Endothelial cell (in vitro differentiated cells): ENCODE results near the gene GIPC3. TPM values are rescaled to one million over a fixed set of nuclear protein-coding genes. Genes with fewer than 3 reads are reported as not detected.

ENCODE experiments used
- DNase-seq: peaks from one replicate; pipeline ENCODE4 v3.0.0; 2021; ENCODE audit warnings: low spot score
- H3K27ac Mint-ChIP-seq: one replicate; pipeline ENCODE4 v1.8.0; 2021; ENCODE audit warnings: mixed read lengths, inconsistent platforms; ENCODE audit not compliant: unreplicated experiment
- H3K27me3 Mint-ChIP-seq: one replicate; pipeline ENCODE4 v1.8.0; 2021; ENCODE audit warnings: mild to moderate bottlenecking, moderate library complexity, mixed read lengths, inconsistent platforms; ENCODE audit not compliant: unreplicated experiment
- H3K36me3 Mint-ChIP-seq: one replicate; pipeline ENCODE4 v1.8.0; 2021; ENCODE audit warnings: mild to moderate bottlenecking, low read depth, mixed read lengths, inconsistent platforms; ENCODE audit not compliant: unreplicated experiment
- H3K4me1 Mint-ChIP-seq: one replicate; pipeline ENCODE4 v1.8.0; 2021; ENCODE audit warnings: mild to moderate bottlenecking, mixed read lengths, inconsistent platforms; ENCODE audit not compliant: unreplicated experiment
- H3K4me3 Mint-ChIP-seq: one replicate; pipeline ENCODE4 v1.8.0; 2021; ENCODE audit warnings: mild to moderate bottlenecking, mixed read lengths, inconsistent platforms; ENCODE audit not compliant: unreplicated experiment
- H3K9me3 Mint-ChIP-seq: one replicate; pipeline ENCODE4 v1.8.0; 2021; ENCODE audit warnings: mixed read lengths, inconsistent platforms; ENCODE audit not compliant: unreplicated experiment
- total RNA-seq: library from RNA; stranded (reverse); fragmentation: NEBNext Ultra II Directional; extraction: Animal tissue kit (Norgen Biotek cat#: 25700); gene quantifications from one replicate; pipeline ENCODE4 v1.2.1, GENCODE V29; 2021; ENCODE audit not compliant: unreplicated experiment
- TF ChIP-seq, protein P1 (sequence below): fragments of 200-600 bp; sonication (generic); IDR thresholded peaks from one replicate; pipeline ENCODE4 v1.5.0; 2021; ENCODE audit warnings: antibody characterized with exemption; ENCODE audit not compliant: unreplicated experiment

GIPC3 gene
- total RNA-seq, 1 donor from 2014 or later: 11.0 TPM

- TF ChIP-seq, protein P1, sequence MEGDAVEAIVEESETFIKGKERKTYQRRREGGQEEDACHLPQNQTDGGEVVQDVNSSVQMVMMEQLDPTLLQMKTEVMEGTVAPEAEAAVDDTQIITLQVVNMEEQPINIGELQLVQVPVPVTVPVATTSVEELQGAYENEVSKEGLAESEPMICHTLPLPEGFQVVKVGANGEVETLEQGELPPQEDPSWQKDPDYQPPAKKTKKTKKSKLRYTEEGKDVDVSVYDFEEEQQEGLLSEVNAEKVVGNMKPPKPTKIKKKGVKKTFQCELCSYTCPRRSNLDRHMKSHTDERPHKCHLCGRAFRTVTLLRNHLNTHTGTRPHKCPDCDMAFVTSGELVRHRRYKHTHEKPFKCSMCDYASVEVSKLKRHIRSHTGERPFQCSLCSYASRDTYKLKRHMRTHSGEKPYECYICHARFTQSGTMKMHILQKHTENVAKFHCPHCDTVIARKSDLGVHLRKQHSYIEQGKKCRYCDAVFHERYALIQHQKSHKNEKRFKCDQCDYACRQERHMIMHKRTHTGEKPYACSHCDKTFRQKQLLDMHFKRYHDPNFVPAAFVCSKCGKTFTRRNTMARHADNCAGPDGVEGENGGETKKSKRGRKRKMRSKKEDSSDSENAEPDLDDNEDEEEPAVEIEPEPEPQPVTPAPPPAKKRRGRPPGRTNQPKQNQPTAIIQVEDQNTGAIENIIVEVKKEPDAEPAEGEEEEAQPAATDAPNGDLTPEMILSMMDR: no peak
- Mint-ChIP-seq H3K27me3 (peaks cover 15% of the 10 kb centered on the region), H3K4me1 (peaks cover 2% of the 10 kb centered on the region), H3K27ac (no peak overlapping the region), H3K9me3 (no peaks in the 10 kb centered on the region), H3K4me3 (no peak overlapping the region), H3K36me3 (peaks cover 11% of the 10 kb centered on the region)
- DNase-seq: no peak
Measured at GRCh38 chr19:3537438-3538240, 47.6 kb upstream of the GIPC3 start.

DNA sequence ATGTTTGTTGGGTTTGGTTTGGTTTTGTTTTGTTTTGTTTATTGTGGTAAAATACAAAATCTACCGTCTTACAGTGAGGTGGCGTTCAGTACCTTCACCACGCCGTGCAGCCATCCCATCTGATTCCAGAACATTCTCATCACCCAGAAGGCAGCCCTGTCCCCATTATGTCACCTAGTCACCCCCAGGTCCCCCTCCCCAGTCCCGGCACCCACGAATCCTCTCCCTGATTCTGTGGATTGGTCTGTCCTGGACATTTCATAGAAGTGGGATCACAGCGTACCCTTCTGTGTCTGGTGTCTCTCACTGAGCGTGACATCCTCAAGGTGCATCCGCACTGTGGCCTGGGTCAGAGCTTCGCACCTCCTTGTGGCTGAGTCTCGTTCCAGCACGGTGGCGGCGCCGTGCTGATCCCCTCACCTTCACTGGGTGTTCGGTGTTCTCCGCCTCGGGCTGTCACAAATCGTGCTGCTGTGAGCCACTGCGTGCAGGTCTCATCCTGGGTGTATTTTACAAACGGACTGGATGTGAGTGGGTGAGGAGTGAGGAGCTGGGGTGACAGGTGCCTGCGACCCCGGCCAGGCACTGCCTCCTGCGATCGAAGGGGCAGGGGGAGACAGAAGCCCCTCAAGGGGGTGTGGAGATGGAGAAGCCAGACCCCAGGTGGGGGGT, 46.9 kb upstream of the GIPC3 start:
- Mint-ChIP-seq H3K36me3 (peaks cover 10% of the 10 kb centered on the region), H3K9me3 (no peaks in the 10 kb centered on the region), H3K27ac (no peak overlapping the region), H3K4me1 (peaks cover 2% of the 10 kb centered on the region), H3K27me3 (peaks cover 14% of the 10 kb centered on the region), H3K4me3 (no peak overlapping the region)
- no peak for DNase-seq
- TF ChIP-seq, protein P1: no peak

DNA sequence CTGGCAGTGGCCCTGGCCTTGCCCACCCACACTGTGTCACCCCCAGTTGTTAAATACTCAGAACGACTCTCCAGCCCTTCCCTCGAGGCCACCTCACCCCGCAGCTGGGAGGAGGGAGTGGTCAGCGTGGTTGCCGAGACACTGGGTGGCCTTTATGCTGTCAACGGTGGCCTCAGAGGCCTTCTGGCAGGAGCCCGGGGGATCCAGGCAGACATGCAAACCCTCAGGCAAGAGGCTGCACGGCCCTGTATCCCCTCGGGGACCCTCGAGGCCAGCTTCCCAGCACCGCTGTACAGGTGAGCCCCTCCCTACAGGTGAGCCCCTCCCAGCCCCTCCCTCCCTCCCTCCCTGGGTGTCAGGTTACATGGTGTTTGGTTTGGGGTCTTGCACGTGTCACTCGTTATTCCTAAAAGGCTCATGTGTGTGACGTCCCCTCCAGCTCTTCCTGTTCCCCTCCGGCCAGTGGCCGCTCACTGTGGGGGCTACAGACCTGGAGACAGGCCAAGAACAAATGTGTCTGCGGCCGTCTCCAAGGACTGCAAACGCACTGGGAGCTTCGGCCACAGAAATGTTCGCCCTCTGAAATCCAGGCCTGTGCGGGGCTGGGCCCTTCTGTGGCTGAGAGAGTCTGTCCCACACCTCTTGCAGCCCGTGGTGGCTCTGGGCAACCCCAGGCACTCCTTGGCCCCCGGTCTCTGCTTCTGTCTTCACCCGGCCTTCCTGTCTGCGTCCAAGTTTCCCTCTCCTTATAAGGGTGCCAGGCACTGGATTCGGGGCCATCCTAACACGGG, 46.1 kb upstream of the GIPC3 start, which contains the start of gene TEKTIP1:
Gene TEKTIP1 (plus strand): TSS at position 210 of the 791 bp plus-strand sequence. CDS start 4 bp downstream, at position 214.
- H3K4me1 Mint-ChIP-seq: peaks cover 2% of the 10 kb centered on the region
- H3K4me3 Mint-ChIP-seq: peak within 1 kb of the TSS; percentile 42
- peaks cover 5% of the 10 kb centered on the region for H3K36me3 Mint-ChIP-seq
- TF ChIP-seq, protein P1: no peak
- no peaks in the 10 kb centered on the region for H3K9me3 Mint-ChIP-seq
- H3K27ac Mint-ChIP-seq: no peak within 1 kb of the TSS
- H3K27me3 Mint-ChIP-seq: peaks cover 14% of the 10 kb centered on the region
- DNase-seq: no peak

- TF ChIP-seq, protein P1: no peak
- H3K27ac Mint-ChIP-seq: no peak overlapping the region
- peak overlapping the region; percentile 42 for H3K4me3 Mint-ChIP-seq
- no peaks in the 10 kb centered on the region for H3K9me3 Mint-ChIP-seq
- peaks cover 5% of the 10 kb centered on the region for H3K36me3 Mint-ChIP-seq
- peaks cover 2% of the 10 kb centered on the region for H3K4me1 Mint-ChIP-seq
- no peak for DNase-seq
- H3K27me3 Mint-ChIP-seq: peaks cover 14% of the 10 kb centered on the region
Measured at GRCh38 chr19:3539756-3540118, 45.5 kb upstream of the GIPC3 start.
